ENCODE results near the gene CACNB2.

DNA sequence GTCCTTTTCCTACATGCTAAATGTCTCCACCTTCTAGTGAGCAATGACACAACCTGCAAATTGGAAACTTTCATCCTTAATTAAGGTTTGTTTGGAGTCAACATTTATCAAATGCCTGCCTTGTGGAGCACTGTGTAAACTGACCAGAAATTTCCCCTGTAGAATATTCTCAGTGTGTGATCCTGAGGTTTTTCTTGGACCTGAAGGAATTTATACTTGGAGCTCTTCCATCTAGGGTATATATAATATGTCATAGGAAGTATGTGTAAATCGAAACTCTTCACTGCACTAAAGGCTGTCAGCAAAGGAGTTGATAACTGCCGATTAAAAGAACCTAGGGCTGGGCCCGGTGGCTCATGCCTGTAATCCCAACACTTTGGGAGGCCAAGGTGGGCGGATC, 358.8 kb downstream of the CACNB2 start:
- TF ChIP-seq, protein P1, sequence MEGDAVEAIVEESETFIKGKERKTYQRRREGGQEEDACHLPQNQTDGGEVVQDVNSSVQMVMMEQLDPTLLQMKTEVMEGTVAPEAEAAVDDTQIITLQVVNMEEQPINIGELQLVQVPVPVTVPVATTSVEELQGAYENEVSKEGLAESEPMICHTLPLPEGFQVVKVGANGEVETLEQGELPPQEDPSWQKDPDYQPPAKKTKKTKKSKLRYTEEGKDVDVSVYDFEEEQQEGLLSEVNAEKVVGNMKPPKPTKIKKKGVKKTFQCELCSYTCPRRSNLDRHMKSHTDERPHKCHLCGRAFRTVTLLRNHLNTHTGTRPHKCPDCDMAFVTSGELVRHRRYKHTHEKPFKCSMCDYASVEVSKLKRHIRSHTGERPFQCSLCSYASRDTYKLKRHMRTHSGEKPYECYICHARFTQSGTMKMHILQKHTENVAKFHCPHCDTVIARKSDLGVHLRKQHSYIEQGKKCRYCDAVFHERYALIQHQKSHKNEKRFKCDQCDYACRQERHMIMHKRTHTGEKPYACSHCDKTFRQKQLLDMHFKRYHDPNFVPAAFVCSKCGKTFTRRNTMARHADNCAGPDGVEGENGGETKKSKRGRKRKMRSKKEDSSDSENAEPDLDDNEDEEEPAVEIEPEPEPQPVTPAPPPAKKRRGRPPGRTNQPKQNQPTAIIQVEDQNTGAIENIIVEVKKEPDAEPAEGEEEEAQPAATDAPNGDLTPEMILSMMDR (IDR thresholded peaks at IDR 0.05) = no peak
- TF ChIP-seq EZH2phosphoT487 (IDR thresholded peaks at IDR 0.05) = no peak

Measured in neural progenitor cell (in vitro differentiated cells).